GM21576 (cell line): ENCODE results near the gene KRT74.

Source experiments
- ATAC-seq: cut with Tn5 transposase; IDR thresholded peaks from one replicate; pipeline ENCODE4 v1.9.1; 2021; ENCODE audit warnings: mild to moderate bottlenecking, moderate library complexity; ENCODE audit not compliant: unreplicated experiment

Gene KRT74

GRCh38 chr12:52522346-52523011 is 51.2 kb downstream of the KRT74 start:
- no peak for ATAC-seq

- ATAC-seq, result no peak
Measured at GRCh38 chr12:52521568-52522266, 51.9 kb downstream of the KRT74 start.

- no peak for ATAC-seq
Measured at GRCh38 chr12:52521175-52521567, 52.5 kb downstream of the KRT74 start.

GRCh38 chr12:52519826-52520662 is 53.6 kb downstream of the KRT74 start, which contains the start of gene KRT5:
KRT5 (minus strand) TSS chr12:52520394; CDS start chr12:52520296, 98 bp downstream.
- no peak for ATAC-seq

- no peak for ATAC-seq
Measured at GRCh38 chr12:52519387-52519703, 54.3 kb downstream of the KRT74 start.

GRCh38 chr12:52518574-52519386 is 54.9 kb downstream of the KRT74 start:
- no peak for ATAC-seq

GRCh38 chr12:52517888-52518287 is 55.8 kb downstream of the KRT74 start:
- no peak for ATAC-seq

GRCh38 chr12:52517005-52517835 is 56.4 kb downstream of the KRT74 start:
- ATAC-seq, result no peak

- ATAC-seq, result no peak
Measured at GRCh38 chr12:52515927-52516831, 57.5 kb downstream of the KRT74 start.
